GM18508 (cell line): ENCODE results near the gene PMEPA1.

ENCODE experiments used
- ATAC-seq: cut with Tn5 transposase; IDR thresholded peaks from one replicate; pipeline ENCODE4 v1.9.1; 2021; ENCODE audit warnings: moderate number of reproducible peaks; ENCODE audit not compliant: insufficient read depth, unreplicated experiment

The PMEPA1 gene

GRCh38 chr20:57697543-57697942, 12.3 kb downstream of the PMEPA1 start:
- ATAC-seq = no peak

- ATAC-seq = no peak
Measured at GRCh38 chr20:57696401-57696961, 13.3 kb downstream of the PMEPA1 start.

GRCh38 chr20:57695940-57696339, 13.9 kb downstream of the PMEPA1 start:
- ATAC-seq = no peak

GRCh38 chr20:57695012-57695411, 14.8 kb downstream of the PMEPA1 start:
- ATAC-seq = no peak

- ATAC-seq = no peak
Measured at GRCh38 chr20:57694481-57694880, 15.3 kb downstream of the PMEPA1 start.

GRCh38 chr20:57693670-57694329, 16.0 kb downstream of the PMEPA1 start:
- no peak for ATAC-seq

- no peak for ATAC-seq
Measured at GRCh38 chr20:57693002-57693582, 16.7 kb downstream of the PMEPA1 start.

GRCh38 chr20:57692393-57692792, 17.4 kb downstream of the PMEPA1 start:
- ATAC-seq = no peak

GRCh38 chr20:57691699-57692098, 18.1 kb downstream of the PMEPA1 start:
- no peak for ATAC-seq

- ATAC-seq = no peak
Measured at GRCh38 chr20:57690525-57690924, 19.3 kb downstream of the PMEPA1 start.

GRCh38 chr20:57689745-57690481, 19.9 kb downstream of the PMEPA1 start:
- ATAC-seq = no peak

GRCh38 chr20:57688864-57689263, 21.0 kb downstream of the PMEPA1 start:
- ATAC-seq = no peak

GRCh38 chr20:57688295-57688694, 21.5 kb downstream of the PMEPA1 start:
- no peak for ATAC-seq

GRCh38 chr20:57686931-57687652, 22.7 kb downstream of the PMEPA1 start:
- no peak for ATAC-seq

- ATAC-seq = no peak
Measured at GRCh38 chr20:57685146-57685758, 24.6 kb downstream of the PMEPA1 start.

GRCh38 chr20:57684808-57685140, 25.0 kb downstream of the PMEPA1 start:
- no peak for ATAC-seq

GRCh38 chr20:57683881-57684807, 25.7 kb downstream of the PMEPA1 start:
- ATAC-seq = no peak

- no peak for ATAC-seq
Measured at GRCh38 chr20:57683287-57683686, 26.5 kb downstream of the PMEPA1 start.
